Measurements from ENCODE around the gene HTR3E.
"Not testable (repeated sequence)": the region's sequence is repeated elsewhere in the genome, so short reads cannot be mapped to it uniquely, and the experiment has no call there.

HTR3E gene

DNA sequence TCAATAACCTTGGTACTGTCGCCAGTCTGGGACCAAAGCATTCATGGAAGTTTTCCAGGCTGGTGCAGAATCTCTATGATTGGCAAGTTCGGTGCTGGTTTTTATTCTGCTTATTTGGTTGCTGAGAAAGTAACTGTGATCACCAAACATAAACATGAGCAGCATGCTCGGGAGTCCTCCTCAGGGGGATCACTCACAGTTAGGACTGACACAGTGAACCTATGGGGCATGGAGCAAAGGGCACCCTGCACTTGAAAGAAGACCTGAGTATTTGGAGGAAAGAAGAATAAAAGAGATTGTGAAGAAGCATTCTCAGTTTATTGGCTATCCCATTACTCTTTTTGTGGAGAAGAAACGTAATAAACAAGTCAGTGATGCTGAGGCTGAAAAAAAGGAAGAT, 19.2 kb downstream of the HTR3E start:
- no peak for DNase-seq (ENCODE audit: low read depth, low spot score)

DNA sequence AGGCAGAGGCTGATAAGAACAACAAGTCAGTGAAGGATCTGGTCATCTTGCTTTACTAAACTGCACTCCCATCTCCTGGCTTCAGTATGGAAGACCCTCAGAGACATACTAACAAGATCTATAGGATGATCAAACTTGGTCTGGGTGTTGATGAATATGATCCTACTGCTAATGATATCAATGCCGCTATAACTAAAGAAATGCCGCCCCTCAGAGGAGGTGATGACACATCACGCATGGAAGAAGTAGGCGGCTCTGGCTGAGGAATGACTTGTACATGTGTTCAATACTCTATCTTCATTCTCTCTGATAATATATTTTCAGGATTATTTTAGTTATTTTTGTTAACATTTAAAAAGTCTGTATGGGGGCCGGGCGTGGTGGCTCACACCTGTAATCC, 20.8 kb downstream of the HTR3E start:
- DNase-seq (ENCODE audit: low read depth, low spot score) = no peak

DNA sequence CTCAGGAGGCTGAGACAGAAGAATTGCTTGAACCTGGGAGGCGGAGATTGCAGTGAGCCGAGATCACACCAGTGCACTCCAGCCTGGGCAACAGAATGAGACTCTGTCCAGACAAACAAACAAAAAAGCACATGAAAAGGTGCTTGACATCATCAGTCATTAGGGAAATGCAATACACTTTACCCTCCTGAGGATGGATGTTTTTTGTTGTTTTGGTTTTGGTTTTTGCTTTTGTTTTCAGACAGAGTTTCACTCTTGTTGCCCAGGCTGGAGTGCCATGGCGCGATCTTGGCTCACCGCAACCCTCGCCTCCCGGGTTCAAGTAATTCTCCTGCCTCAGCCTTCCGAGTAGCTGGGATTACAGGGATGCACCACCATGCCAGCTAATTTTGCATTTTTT, 24.2 kb downstream of the HTR3E start:
- DNase-seq (ENCODE audit: low read depth, low spot score) = not testable (repeated sequence)

DNA sequence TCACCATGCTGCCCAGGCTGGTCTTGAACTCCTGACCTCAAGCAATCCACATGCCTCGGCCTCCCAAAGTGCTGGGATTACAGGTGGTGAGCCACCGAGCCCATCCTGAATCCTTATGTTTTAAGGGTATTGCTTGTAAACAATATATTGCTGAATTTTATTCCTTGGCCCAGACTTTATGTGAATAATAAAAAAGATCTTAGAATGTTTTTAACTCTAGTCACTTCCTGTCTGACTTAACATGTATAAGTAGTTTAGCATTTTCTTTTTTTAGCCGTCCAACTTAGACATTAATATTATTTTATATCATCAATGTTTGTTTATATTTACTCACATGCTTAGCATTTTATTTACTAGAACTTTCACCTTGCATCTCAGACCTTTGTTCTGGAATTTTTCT, 29.1 kb downstream of the HTR3E start:
- no peak for DNase-seq (ENCODE audit: low read depth, low spot score)

DNA sequence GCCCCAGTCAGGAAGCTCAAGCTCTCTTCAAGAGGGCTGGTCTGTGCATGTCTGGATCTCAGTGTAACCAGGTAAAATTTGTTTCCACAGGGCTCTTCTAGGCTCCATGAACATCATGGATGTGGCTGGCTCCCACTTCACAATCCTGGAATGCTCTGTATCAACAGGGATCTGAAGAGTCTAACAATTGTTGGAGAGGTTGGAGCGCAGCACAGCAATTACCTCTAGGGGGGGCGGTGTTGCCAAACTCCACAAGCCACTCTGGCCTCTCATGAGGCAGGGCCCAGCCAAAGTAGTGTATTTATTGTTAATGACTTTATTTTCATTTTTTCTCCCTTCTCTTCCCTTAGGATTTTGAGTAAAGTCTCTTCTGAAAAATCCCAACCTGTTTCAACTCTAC, 32.1 kb downstream of the HTR3E start:
- DNase-seq (ENCODE audit: low read depth, low spot score) = no peak

DNA sequence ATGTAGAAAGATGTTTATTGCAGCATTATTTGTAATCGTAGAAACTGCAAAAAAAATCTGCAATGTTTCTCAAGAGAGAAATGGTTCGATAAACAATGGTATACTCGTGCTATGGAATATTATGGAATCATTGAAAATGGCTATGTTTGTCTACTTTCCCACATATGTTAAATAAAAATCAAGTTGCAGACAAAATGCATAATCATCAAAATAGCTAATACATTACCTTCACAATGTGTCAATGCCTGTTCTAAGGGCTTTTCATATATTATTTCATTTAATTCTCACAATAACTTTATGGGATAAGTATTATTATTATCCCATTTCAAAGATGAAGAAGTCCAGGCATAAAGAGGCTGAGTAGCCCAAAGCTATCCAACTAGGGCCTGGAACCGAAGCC, 36.1 kb downstream of the HTR3E start:
- no peak for DNase-seq (ENCODE audit: low read depth, low spot score)

DNA sequence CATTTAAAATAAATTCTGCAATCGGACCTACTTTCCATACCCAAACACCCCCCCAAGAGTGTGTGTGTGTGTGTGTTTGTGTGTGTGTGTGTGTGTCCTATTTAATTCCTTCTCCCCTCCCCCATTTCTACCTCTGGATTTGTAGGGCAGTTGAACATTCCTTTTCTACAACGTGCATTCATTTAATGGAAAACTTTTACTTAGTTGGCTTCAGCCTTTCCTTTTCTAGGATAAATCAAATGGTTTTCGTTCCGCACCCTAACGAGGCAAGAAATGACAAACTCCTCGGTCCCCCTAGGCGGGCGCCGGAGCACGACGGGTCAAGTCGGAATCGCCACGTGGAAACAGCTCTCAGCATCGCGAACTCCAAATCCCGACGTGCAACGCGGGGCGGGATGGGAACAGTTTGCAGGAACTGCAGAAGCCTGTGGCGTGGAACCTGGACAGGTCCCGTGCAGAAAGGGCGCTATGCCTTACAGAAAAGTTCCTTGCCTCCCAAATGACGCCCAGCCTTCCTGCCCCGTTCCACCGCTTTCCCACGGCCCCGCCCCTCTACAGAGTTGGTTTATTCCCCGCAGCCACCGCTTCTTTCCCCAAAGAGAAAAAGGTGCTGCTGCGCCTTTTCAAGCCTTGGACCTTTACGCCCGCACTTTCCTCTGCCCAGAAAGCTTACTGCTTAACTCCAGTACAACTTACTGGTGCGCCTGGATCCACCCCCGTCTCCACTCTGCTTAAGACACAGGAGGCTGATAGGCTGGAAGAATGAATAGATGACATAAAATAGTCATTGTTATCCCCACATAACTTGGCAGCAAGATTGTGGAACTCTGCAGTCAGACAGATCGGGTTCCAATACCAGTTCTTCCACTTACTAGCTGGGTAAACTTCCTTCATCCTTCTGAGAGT, 37.2 kb downstream of the HTR3E start:
- no peak for DNase-seq (ENCODE audit: low read depth, low spot score)

DNA sequence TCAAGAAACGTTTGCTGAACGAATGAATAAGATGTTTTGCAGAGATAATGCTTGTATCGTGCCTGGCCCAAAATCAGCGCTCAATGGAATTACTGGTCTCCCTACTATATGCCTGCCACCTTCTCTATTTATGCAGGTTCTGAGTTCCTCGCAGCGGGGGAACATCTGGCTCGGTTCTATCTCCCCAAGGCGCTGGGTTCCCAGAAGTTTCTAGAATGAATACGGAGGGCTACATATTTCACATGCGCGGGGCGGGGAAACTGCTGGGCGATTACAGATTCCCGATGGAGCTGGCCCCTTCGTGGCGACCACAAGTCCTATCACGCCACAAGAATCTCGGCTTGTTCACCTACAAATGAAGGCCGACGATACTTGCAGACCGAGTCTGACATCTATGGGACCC, 37.9 kb downstream of the HTR3E start:
- no peak for DNase-seq (ENCODE audit: low read depth, low spot score)

DNA sequence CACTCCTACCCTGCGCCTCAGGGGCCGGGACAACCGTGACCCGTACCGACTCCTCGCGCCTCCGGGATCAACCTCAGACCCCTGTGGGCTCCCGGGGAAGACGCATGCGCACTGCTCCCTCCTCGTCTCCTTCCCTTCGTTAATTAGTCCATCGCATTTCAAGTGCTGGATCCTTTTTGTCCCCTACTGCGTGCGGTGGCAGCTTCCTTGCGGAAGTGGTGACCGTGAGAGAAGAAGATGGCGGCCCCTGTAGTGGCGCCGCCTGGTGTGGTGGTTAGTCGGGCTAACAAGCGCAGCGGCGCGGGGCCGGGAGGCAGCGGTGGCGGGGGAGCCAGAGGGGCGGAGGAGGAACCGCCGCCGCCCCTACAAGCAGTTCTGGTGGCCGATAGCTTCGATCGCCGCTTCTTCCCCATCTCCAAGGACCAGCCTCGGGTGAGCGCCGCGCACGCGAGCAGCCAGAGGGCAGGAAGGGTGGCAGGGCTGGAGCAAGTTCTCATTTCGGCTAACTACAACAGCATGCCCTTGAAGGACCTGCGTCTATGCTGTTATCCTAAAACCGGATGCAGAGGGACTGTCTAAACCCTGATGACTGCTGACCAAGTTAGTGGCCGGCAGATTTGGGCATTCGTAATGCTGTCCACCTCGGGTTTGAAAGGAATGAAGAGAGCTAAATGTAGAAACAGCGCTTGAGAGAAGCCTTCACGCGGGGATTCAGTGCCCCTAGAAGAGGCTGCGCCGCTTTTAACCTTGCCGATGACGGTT, 38.5 kb downstream of the HTR3E start, which contains the start of gene EIF2B5:
EIF2B5 (plus strand) TSS at position 210 of the 762 bp plus-strand sequence; CDS start at position 238, 28 bp downstream.
- no peak for DNase-seq (ENCODE audit: low read depth, low spot score)

DNA sequence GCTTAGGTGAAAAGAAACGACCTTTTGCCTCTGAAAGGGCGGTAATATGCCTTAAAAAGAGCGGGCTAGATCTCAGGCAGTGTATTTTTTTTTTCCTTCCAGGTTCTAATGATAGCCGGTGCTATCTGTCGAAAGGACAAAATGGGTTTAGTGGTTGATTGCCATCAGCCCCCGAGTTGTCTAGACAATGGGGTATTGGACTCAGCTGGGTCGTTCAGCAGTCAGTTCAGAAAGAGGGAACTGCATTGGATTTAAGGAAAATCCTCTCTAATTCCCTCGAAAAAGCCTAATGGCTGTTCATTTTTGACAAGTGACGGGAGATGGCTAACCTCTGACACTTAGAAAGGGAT, 39.0 kb downstream of the HTR3E start:
- no peak for DNase-seq (ENCODE audit: low read depth, low spot score)

DNA sequence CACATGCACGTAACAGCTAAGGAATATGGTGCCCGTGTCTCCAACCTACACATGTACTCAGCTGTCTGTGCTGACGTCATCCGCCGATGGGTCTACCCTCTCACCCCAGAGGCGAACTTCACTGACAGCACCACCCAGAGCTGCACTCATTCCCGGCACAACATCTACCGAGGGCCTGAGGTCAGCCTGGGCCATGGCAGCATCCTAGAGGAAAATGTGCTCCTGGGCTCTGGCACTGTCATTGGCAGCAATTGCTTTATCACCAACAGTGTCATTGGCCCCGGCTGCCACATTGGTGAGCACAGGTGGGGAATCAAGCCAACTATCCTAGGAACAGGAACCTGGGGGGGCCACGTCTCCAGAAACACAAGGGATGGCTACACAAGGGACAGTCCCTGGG, 43.6 kb downstream of the HTR3E start:
- no peak for DNase-seq (ENCODE audit: low read depth, low spot score)

DNA sequence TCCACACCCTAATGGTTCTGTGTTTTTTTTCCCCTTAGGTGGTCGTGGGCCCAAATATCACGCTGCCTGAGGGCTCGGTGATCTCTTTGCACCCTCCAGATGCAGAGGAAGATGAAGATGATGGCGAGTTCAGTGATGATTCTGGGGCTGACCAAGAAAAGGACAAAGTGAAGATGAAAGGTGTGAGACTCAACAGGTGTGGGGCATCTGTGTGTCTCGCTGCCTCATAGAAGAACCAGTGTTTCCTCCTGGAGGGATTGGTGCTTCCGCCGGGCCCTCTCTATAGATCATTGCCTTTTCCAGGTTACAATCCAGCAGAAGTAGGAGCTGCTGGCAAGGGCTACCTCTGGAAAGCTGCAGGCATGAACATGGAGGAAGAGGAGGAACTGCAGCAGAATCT, 45.3 kb downstream of the HTR3E start:
- no peak for DNase-seq (ENCODE audit: low read depth, low spot score)

DNA sequence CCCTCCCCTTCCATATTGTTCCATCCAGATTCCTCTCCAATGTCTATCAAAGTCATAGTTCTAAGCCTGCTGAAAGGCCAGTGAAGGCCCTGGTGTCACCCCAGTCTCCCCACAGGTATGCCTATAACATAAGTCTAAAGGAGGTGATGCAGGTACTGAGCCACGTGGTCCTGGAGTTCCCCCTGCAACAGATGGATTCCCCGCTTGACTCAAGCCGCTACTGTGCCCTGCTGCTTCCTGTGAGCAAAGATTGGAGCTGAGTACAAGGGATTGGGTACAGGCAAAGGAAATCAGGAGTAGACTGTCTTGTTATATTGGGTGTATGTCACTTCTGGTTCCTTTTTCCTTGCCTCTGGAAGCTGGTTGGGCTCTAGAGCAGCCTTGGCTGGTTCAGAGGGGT, 46.5 kb downstream of the HTR3E start:
- DNase-seq (ENCODE audit: low read depth, low spot score) = no peak

DNA sequence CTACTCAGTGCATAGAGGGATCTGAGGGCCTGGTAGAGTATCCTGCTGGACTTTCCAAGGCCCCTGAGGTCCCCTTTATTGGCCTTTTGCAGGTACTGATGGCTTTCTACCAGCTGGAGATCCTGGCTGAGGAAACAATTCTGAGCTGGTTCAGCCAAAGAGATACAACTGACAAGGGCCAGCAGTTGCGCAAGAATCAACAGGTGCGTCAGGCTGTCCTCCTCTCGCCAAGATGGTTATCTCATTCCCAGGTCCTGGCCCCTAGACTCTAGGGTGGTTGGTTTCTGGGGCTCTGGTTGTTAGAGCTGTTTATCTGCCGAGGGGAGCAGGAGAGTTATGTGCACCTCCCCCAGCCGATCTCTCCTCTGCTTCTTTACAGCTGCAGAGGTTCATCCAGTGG, 47.6 kb downstream of the HTR3E start:
- DNase-seq (ENCODE audit: low read depth, low spot score) = no peak

DNA sequence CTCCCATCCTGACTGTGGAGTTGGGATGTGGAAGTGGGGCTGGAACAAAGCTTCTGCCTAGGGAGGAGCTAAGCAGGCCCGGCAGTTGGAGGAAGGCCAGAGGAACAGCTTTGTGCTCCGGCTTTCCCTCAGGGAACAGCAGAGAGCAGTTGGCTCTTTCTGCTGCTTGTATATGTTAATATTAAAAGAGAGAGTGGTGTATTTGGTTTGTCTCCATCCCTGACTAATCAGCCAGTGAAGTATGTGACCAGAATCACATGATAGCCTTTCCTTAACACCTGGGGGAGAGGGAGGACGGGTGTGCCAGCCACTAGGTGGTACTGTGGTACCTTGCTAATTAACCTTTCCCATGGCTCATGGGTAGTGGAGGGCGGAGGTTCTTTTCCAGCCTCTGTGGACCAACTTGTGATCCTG, 48.3 kb downstream of the HTR3E start:
- DNase-seq (ENCODE audit: low read depth, low spot score) = no peak

DNA sequence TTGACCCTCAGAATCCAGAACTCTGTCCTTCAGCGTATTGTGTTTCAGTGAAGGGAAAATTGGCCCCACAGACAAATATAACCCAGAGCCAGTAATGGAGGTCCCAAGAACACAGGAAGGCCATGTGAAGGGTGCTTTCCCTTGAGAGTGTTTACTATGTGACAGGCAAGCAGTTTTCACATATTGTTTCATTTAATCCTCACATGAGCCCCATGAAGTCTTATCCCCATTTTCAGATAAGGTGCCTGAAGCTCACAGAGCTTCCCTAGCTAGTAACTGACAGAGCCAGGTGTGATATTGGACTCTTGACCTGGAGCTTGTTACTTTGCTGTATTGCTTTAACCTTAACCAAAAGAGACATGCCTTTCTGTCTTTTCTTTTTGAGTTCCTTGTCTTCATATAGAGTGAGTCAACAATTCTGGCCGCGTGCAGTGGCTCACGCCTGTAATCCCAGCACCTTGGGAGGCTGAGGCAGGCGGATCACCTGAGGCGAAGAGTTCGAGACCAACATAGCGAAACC, 48.9 kb downstream of the HTR3E start:
- DNase-seq (ENCODE audit: low read depth, low spot score) = no peak

DNA sequence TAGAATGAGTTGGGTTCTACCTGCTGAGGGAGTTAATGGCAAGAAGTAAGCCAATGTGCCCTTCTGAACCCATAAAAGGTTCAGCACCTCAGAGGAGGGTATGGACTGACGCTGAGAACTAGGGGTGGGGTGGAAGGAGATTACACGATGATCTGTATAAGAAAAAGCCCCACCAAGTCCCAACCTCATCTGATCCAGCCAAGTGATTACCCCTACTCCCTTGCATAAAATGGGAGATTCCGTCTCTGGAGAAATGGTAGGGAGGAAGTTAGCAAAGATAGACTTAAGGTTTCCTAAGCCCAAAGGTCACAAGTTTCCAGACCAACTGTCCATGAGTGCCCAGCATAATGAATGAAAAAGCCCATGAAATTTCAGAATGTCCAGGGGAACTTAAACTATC, 51.2 kb downstream of the HTR3E start:
- no peak for DNase-seq (ENCODE audit: low read depth, low spot score)

DNA sequence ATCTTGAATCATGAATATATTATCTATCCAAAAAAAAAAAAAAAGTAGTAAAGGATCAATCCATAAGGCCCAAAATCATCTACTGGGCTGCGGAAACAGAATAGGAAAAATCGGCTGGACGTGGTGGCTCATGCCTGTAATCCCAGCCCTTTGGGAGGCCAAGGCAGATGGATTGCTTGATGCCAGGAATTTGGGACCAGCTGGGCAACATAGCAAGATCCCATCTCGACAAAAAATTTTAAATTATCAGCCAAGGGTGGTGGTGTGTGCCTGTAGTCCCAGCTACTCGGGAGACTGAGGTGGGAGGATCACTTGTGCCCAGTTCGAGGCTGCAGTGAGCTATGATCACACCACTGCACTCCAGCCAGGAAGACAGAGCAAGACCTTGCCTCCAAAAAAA, 52.3 kb downstream of the HTR3E start:
- DNase-seq (ENCODE audit: low read depth, low spot score) = no peak

DNA sequence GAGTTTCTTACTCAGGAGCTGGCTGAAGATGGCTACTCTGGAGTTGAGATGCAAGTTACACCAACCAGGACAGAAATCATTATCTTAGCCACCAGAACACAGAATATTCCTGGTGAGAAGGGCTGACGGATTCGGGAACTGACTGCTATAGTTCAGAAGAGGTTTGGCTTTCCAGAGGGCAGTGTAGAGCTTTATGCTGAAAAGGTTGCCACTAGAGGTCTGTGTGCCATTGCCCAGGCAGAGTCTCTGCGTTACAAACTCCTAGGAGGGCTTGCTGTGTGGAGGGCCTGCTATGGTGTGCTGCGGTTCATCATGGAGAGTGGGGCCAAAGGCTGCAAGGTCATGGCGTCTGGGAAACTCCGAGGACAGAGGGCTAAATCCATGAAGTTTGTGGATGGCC, 52.9 kb downstream of the HTR3E start:
- not testable (repeated sequence) for DNase-seq (ENCODE audit: low read depth, low spot score)

DNA sequence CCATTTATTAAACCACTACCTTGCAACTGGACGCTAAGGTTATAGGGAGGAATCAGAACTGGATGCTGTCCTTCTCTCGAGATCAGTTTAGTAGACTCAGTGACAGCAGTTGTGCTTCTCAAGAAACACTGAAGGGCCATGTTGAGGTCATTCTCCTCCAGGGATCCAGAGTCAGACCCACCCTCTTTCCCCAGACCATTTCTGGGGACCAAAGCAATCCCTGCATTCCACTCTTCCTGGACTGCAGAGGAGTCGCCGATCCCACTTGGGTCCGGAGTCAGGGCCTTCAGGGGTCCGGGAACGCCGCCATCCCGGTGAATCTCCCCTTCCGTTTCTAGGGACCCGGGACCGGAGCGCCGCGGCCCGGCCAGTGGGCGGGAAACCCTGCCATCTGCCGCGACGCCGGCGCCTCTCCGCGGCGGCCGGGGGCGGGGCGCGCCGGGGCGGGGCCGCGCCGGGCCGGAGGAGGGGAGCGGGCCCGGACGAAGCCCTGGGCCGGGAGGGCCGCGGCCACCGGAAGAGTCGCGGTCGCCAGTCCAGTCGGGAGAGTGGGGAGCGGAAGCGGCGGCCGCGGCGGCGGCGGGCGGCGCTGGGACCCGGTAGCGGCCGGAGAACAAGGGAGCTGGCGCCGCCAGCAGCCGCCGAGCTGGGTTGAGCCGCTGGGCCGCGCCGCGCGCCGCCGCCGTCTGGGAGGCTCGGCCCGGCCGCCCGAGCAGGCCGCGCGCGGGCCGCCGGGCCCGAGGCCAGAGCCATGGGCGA, 58.2 kb downstream of the HTR3E start, which contains the start of gene DVL3:
DVL3 (plus strand) TSS at position 493 of the 759 bp plus-strand sequence; CDS start at position 752, 259 bp downstream.
- DNase-seq (ENCODE audit: low read depth, low spot score) = no peak

DNA sequence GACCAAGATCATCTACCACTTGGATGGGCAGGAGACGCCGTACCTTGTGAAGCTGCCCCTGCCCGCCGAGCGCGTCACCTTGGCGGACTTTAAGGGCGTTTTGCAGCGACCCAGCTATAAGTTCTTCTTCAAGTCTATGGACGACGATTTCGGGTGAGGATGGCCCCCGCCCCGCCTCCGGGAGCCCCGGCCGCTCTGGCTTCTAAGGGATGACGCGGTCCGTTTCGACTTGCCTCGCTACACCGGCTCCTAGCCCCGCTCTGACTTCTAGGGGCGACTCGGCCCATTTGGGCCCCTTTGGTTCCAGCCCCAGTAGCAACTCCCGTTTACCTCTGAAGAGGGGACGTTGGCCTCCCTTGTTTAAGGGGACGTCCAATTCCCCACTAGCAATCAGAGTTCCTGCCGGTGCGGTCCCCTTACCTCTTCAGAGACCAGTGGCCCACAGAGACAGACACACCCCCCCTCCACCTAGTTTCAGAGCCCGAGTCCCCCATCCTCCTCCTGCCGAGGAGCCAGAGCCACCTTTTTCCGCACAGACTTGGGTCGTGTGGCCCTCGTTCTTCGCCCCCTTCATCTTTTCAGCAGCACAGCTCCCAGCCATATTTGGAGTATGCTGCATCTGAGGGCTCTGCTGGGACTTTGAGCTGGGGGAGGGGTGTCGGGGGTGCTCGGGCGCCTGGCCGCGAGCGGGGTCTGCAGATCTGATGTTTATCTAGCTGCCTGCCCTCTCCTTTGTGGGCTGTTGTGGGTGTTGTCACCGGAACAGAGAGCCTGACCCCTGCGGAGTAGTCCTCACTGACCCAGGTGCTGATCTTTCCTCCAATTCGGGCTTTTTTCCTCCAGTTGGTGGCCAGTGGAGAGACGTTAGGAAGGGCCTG, 59.0 kb downstream of the HTR3E start:
- DNase-seq (ENCODE audit: low read depth, low spot score) = no peak

Measured in smooth muscle cell of the brain vasculature (primary cell).